ENCODE results near the gene SMAD6. TPM values are rescaled to one million over a fixed set of nuclear protein-coding genes. Genes with fewer than 3 reads are reported as not detected.

The SMAD6 gene
- total and polyA plus RNA-seq, 7 donors: 0.52 to 5.5 (median 3.0) TPM

GRCh38 chr15:66747223-66747622, 45.2 kb downstream of the SMAD6 start:
- TF ChIP-seq CTCF (IDR thresholded peaks at IDR 0.05): no peak
- ATAC-seq (no peak), DNase-seq (no peak)
- Histone ChIP-seq H3K27me3 (ENCODE audit: insufficient read depth in 3 of 3, low read length in 2 of 3) (no peaks in the 10 kb centered on the region), H3K27ac (no peak overlapping the region), H3K4me3 (no peak overlapping the region), H3K36me3 (ENCODE audit: insufficient read depth in 1 of 2, low read depth in 1 of 2) (no peaks in the 10 kb centered on the region), H3K4me1 (peaks cover 9% of the 10 kb centered on the region), H3K9me3 (no peaks in the 10 kb centered on the region)
- intact Hi-C loops (cut with DNase I): no loop called here
- 92 to 95% (median 95%) methylated on average over 8 of the region's 8 CpGs for WGBS, 3 donors

GRCh38 chr15:66747886-66748707, 46.1 kb downstream of the SMAD6 start:
- intact Hi-C loops (cut with DNase I): no loop called here
- H3K27me3 ChIP-seq (ENCODE audit: insufficient read depth in 3 of 3, low read length in 2 of 3): no peaks in the 10 kb centered on the region
- no peak overlapping the region for H3K27ac ChIP-seq
- DNase-seq (no peak), ATAC-seq (no peak)
- no peak overlapping the region for H3K4me3 ChIP-seq
- H3K4me1 ChIP-seq: peaks cover 9% of the 10 kb centered on the region
- TF ChIP-seq CTCF (IDR thresholded peaks at IDR 0.05): no peak
- H3K9me3 ChIP-seq: no peaks in the 10 kb centered on the region
- 61 to 69% (median 63%) methylated on average over 10 of the region's 10 CpGs for WGBS, 3 donors
- H3K36me3 ChIP-seq (ENCODE audit: insufficient read depth in 1 of 2, low read depth in 1 of 2): no peaks in the 10 kb centered on the region

GRCh38 chr15:66748708-66749035, 46.6 kb downstream of the SMAD6 start:
- Histone ChIP-seq H3K36me3 (ENCODE audit: insufficient read depth in 1 of 2, low read depth in 1 of 2) (no peaks in the 10 kb centered on the region), H3K27me3 (ENCODE audit: insufficient read depth in 3 of 3, low read length in 2 of 3) (no peaks in the 10 kb centered on the region), H3K27ac (no peak overlapping the region), H3K4me3 (no peak overlapping the region), H3K9me3 (no peaks in the 10 kb centered on the region), H3K4me1 (peaks cover 9% of the 10 kb centered on the region)
- no peak for ATAC-seq
- 66 to 68% (median 67%) methylated on average over 3 of the region's 3 CpGs for WGBS, 3 donors
- intact Hi-C loops (cut with DNase I): no loop called here
- no peak for TF ChIP-seq CTCF (IDR thresholded peaks at IDR 0.05)
- no peak for DNase-seq

- intact Hi-C loops (cut with DNase I): no loop called here
- Histone ChIP-seq H3K36me3 (ENCODE audit: insufficient read depth in 1 of 2, low read depth in 1 of 2) (no peaks in the 10 kb centered on the region), H3K4me1 (peaks cover 9% of the 10 kb centered on the region), H3K27me3 (ENCODE audit: insufficient read depth in 3 of 3, low read length in 2 of 3) (no peaks in the 10 kb centered on the region), H3K4me3 (no peak overlapping the region), H3K27ac (no peak overlapping the region), H3K9me3 (peaks cover 2% of the 10 kb centered on the region)
- DNase-seq: no peak
- peak in 1 of 4 donors; percentile 57 for ATAC-seq
- WGBS, 3 donors: 83% methylated on average over 8 of the region's 8 CpGs
- no peak for TF ChIP-seq CTCF (IDR thresholded peaks at IDR 0.05)
These were observed 48.0 kb downstream of the SMAD6 start for GRCh38 chr15:66749841-66750575.

Data from psoas muscle (tissue), 8 donors.